Measurements from ENCODE around the gene RBM5.

RBM5 gene

GRCh38 chr3:50121072-50122032 lies 32.6 kb downstream of the RBM5 start:
- peak; percentile 58 for DNase-seq (ENCODE audit: low read depth)

DNA sequence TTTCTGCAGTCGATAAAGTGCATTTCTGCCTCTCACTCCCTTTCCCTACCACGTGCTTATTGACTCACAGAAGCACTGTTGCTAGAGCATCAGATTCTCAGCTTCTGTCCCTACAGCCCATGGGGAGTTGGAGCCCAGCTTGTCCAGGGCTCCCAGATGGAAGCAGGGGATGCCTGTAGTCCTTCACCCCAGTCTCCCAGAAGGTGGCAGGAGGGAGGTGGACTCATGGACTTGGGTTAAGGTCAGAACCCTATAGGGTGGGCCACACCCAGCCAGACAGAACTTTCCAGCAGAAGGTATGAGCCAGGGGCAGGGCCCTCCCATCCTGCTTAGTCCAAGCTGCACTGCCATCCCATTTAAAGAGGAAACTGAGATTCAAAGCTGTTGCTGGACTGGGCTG lies 33.4 kb downstream of the RBM5 start:
- no peak for DNase-seq (ENCODE audit: low read depth)

DNA sequence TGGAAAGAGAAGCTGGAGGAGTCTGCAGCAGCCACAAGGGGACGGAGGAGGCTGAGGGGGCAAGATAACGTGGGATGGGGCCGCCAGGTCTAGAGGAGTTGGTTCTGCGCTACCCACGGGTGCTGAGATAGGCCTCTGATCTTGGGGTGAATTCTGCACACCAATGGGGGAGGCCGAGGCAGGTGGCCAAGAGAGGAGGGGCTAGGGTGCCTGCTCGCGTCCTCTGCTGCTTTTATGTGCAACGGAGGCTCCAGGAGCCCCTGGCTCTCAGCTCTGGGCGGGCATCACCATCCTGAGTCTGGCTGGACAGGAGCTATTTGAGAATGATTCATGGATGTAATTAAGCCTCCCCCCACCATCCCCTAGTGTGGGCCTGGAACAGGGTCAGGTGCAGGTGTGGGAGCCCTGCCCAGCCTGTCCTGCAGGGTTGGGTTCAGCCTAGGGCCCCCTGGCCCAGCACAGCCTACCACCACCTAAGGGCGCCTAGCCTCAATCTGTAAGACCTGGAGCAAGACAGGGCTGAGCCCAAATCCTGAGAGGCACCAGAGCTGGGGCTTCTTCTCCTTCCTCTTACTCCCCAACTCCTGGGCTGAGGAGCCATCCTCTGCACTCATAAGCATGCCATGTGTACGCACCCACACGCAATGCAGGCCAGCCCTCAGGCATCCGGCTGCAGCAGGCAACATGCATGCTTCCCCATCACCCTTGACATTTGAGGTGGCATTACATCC lies 34.1 kb downstream of the RBM5 start:
- no peak for DNase-seq (ENCODE audit: low read depth)

- DNase-seq (ENCODE audit: low read depth): no peak
These were observed 34.8 kb downstream of the RBM5 start for GRCh38 chr3:50123394-50124051.

GRCh38 chr3:50124052-50124799 lies 35.5 kb downstream of the RBM5 start:
- DNase-seq (ENCODE audit: low read depth): no peak

GRCh38 chr3:50124800-50125178 lies 36.1 kb downstream of the RBM5 start:
- DNase-seq (ENCODE audit: low read depth): no peak

DNA sequence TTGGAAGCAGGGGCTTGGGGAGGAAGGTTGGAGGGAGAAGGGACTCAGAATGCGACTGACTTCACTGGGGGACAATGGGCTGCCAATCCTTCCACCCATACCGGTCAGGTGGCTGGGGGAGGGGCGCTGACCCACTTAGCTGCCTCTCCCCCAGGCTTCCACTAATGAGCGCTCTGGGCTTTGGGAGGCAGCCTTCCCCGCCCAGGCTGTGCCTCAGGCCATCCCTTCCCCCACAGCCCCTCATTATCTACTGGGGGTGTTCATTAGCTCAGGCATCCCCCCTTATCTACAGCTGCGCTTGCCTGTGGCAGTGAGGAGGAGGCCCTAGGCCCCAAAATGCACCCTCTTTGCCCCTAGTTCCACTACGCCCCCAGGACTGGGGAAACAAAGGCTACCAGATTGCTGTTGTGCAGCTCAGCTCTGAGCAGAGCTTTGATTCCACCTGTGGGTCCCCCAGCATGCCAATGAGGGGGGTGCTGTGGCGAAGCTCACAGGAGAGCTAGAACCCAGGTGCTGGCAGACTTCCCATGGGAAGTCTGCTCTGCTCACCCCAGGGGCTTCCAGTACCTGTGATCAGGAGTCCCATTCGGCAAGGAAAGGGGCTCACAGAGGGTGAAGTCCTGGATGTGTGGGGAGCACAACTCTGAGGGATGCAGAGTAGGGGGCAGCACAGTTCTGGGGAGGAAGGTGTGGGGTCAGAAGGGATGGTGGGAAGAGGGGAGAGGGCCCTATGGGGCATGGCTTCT lies 37.0 kb downstream of the RBM5 start:
- no peak for DNase-seq (ENCODE audit: low read depth)

- DNase-seq (ENCODE audit: low read depth): no peak
These were observed 37.8 kb downstream of the RBM5 start for GRCh38 chr3:50126287-50127211.

DNA sequence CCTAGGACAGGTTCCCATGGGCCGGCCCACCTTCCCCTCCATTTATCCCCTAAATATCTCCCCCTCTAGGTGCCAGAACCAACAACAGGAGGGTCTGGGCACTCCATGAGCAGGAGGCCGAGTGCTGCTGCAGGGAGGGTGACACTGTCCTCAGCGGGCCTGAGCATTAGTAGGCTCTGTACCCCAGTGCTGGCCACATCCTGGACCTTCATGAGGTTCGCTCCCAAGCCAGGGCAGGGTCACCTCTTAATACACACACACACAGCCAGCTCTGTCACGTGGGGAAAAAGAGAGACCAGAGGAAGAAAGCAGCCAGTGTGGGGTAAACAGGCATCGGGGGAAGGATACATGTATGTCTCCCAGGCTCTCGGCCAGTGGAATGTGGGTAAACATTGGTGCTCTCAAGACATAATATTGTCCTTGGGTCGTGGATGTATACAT lies 38.6 kb downstream of the RBM5 start:
- DNase-seq (ENCODE audit: low read depth): no peak

DNA sequence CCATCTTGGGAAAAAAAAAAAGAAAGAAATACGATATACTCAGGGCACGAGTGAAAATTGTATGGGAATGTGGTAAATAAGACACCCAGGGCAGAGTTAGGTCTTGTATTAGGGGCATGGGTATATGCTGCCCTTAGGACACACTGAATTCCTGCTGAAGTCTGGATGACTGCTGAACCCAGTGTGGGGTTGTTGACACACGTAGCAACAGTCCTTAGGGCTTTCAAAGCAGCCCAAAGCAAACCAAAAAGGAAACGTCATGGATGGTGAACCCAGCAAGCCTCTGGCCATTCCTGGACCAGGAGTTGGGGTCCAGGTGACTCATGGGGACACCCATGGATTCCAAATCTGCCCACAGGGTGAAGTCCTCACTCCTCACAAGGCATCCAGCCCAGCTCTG lies 39.3 kb downstream of the RBM5 start:
- no peak for DNase-seq (ENCODE audit: low read depth)

DNA sequence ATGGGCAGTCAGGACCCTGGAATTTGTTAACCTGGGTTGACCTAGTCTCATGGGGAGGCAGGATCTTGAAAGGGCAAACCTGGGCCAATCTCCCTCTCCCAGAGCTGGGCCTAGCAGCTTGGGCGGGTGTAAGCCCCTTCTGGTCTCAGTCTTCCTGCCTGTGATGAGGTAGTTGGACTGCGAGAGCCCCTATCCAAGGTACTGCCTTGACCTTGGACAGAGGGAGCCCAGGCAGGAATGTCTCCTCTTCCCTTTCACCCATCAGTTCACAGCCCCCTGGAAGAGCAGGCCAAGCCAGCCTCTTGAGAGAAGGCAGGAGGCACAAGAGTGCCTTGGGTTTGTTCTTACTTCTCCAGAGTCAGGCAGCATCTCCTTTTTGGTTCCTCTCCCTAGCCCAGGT lies 41.7 kb downstream of the RBM5 start:
- no peak for DNase-seq (ENCODE audit: low read depth)

DNA sequence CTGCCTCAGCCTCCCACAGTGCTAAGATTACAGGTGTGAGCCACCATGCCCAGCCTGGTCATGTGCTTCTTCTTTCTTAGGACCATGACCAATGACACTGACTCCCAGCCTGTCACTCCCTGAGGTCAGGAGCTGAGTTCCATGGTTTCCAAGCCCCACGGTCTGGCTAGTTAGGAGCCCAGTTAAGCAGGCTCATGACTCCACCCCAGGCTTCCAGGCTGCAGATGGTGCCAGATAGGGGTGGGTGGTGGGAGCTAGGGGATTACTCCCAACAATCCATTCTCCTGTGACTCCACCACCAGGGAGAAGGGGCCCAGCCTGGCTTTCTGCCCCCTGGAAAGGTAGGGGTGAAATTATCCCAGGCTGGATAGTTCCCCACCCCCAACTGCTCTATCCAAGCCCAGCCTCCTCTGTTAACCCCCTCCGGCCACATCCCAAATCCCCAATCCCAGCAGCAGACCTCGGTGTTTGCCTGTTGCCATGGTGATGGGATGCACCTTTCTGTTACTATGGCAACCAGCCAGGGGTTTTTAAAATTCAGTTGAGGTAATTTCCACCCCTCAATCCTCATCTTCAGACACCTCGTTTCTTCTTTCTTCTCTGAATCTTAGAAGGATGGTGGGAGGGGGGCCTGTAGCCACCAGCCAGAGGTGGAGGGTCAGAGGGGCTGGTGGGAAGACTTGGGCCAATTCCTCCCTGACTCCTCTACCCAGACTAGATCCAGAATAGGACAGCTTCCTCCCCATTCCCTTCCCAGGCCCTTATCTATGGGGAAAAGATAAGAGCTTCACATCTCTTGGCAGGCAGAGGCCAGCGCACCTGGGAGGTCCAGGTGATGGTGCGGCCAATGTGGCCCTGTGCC lies 43.9 kb downstream of the RBM5 start:
- no peak for DNase-seq (ENCODE audit: low read depth)

DNA sequence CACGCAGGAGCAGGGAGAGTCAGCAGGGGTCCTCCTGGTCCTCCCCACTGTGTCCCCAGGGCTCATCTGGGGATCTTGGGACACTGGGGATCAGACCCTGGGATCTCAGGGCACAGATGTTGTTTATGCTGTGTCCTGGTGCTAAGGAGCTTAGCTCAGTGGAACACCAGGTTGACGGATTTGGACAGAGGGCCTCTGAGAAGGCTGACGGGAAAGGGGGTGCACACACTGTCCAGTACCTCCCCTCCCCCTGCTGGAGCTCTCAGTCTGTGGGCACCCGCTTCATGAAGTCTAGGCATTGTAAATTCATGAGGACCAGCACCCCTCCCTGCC lies 44.5 kb downstream of the RBM5 start:
- no peak for DNase-seq (ENCODE audit: low read depth)

DNA sequence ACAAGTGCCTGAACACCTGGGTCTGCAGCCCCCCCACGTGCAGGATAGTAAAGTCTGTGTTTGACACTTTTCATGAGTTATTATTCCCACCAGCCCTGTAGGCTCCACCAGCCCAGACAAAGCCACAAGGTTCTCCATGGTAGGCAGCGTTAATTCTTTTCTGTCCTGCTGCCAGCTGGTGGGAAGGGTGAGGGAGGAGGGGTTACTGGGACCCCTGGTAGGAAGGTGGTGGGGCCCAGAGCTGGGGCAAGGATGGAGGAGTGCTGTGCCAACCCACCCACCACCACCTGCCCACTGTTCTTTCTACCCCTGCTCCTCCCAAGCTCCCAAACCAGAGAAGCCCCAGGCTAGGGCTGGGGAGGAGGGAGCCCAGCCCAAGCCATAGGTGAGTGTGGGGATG lies 45.6 kb downstream of the RBM5 start:
- no peak for DNase-seq (ENCODE audit: low read depth)

DNA sequence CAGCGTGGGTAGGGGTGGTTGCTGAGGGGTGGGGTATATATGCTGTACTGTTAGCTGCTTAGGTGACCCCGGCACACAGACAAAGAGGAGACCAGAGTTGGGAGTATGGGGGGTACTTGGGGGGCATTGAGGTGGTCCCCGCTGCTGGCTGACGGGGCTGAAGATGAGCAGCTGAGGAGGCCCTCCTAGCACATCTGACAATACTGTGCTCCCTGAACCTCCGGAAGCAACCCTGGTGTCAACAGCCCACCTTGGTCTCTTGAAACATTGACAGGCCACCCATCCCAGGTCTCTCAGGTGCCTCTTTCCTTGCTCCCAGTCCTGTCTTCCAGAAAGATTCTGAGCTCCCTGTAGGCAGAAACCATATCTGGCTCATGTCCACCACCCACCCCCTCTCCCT lies 47.2 kb downstream of the RBM5 start:
- no peak for DNase-seq (ENCODE audit: low read depth)

DNA sequence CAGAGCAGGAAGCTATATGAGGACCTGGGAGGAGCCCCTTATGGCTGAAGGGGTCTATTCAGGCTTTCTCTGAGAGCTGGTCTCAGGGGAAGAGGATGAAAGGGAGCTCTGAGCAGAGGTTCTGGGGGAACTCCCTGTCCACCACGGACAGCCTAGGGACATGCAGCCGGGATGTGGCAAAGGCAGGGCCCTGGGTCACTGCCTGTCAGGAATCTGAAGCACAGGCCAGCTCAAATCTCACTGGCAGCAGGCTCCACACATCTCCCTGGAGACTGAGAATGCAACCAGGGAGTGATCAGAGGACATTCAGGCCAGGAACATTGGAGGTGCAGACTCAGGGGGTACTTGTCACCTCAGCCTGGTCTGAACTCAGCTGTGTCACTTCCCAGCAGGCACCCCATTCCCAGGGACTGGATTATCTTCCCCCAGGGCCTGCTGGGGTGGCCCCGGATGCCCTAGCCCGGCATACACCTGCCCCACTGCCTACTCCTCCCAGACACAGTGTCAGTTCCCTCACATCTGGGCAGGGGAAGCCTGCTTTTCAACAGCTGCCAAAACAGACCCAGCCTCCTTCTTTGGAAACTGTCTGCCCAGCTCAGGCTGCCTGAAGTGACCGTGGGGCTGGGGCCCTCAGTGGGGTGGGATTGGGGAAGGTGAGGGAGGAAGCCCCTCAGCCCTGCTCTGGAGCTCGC lies 48.1 kb downstream of the RBM5 start:
- no peak for DNase-seq (ENCODE audit: low read depth)

DNA sequence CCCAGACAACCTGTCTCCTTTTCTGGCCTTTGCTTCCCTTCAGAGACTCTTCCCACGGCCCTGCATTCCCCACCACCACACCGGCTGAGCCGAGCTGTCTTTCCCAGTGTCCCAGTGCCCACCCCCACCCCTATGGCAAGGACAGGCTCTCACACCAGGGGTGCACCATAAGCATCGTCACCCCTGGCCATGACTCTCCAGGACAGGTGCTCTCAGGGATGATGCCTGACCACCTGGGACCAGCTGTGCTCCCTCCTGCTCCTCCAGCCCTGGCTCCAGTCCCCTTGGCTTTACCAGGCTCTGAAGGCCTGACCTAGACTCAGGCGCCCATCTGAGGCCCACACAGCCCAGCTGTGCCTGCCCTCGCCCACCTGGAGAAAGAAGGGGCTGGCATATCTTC lies 48.8 kb downstream of the RBM5 start:
- DNase-seq (ENCODE audit: low read depth): no peak

DNA sequence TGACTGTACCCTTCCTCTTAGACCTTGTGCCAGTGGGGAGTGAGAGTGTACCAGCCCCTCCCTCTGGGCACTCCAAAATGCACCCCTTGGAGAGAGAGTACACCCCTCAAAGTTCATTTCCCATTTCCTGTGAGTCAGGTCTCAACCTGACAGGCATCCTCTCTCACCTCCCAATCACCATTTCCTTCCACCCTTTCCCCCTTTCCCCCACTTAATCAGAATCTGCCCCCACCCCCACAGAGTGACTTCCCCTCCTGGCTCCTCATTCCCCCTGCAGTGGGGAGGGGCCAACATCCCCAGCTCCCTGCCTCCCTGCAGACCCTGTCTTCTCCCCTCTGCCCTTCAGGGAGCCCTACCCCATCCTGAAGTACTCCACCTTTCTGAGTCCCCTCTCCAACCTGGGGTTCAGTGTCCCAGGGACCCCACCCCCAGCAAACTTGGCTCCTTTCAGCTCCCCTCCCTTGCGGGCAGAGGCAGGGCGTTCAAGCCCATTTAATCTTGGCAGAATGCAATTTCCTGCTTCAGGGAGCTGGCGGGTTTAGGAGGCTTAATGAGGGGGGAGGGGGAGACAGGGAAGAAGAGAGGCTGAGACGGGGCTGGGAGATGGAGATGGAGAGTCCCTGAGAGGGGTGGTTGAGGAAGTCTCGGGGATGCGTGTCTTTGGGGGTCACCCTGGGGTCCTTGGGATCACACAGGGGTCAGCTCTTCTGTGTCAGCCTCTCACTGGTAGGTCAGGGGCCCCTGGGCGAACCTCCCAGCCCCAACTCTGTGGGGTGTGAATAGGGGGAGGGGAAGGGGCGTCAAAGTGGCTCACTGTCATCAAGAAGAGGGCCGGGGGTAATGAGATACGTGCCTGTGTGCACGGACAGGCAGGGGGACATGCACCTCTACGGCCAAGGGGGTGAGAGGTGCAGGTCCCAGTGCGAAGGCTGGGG lies 49.8 kb downstream of the RBM5 start:
- no peak for DNase-seq (ENCODE audit: low read depth)
